Testis (tissue), 3 donors: ENCODE results near the gene FBXO31. TPM values are rescaled to one million over a fixed set of nuclear protein-coding genes. Genes with fewer than 3 reads are reported as not detected.

Experiments
- DNase-seq: peaks from one replicate; pipeline ENCODE4 v3.0.0-alpha.2; 2019
- H3K27ac ChIP-seq, 2 donors: fragments of 200-600 bp; sonication (generic); one replicate each; pipeline ENCODE4 v1.5.1; 2019
- H3K27me3 ChIP-seq: fragments of 200-600 bp; sonication (generic); one replicate; pipeline ENCODE4 v1.5.1; 2019
- H3K36me3 ChIP-seq: fragments of 200-600 bp; sonication (generic); one replicate; pipeline ENCODE4 v1.5.1; 2017; ENCODE audit warnings: low read depth; ENCODE audit errors: missing control alignments
- H3K4me1 ChIP-seq: fragments of 200-600 bp; sonication (generic); one replicate; pipeline ENCODE4 v1.5.1; 2019
- H3K4me3 ChIP-seq, 2 donors: fragments of 200-600 bp; sonication (generic); one replicate each; pipeline ENCODE4 v1.5.1; 2017 to 2019
- H3K9me3 ChIP-seq: fragments of 200-600 bp; sonication (generic); one replicate; pipeline ENCODE4 v1.5.1; 2017
- POLR2A ChIP-seq: fragments of 450-650 bp; IDR thresholded peaks from one replicate; pipeline ENCODE4 v1.6.1; 2017; ENCODE audit warnings: antibody characterized with exemption, mild to moderate bottlenecking, moderate library complexity
- WGBS, 2 donors: methylation state at CpG; one replicate each; pipeline ENCODE4 v1.1.5; 2018; 5-methylcytosine and 5-hydroxymethylcytosine counted together
- intact Hi-C: fragments of 100-400 bp; cut with DNase I; formaldehyde crosslinking; loops from one replicate; pipeline ENCODE4 v1.15.1; 2023; ENCODE audit warnings: low total_unique reads
- polyA plus RNA-seq: library from polyadenylated mRNA; stranded (reverse); fragments of 350-450 nt; fragmentation: Illumina TruSeq; extraction: RNeasy Lipid Tissue Mini Kit (QIAGEN cat#74804); gene quantifications from one replicate; pipeline ENCODE4 v1.2.3, GENCODE V29; 2014; ENCODE audit warnings: low read depth, low replicate concordance; ENCODE audit not compliant: insufficient read depth
- total RNA-seq, 2 donors: library from RNA; depleted of rRNA; stranded (reverse); fragments of >200 nt; gene quantifications; one replicate each; pipeline ENCODE4 v1.2.3, GENCODE V29; 2016
- TF ChIP-seq, protein P1 (sequence below), 3 experiments: fragments of 450-650 bp in 2 of 3; fragments of 200-600 bp in 1 of 3; sonication (generic) in 1 of 3; IDR thresholded peaks; one replicate each; pipeline ENCODE4 v1.5.1; 2016 to 2019; ENCODE audit warnings: antibody characterized with exemption in 3 of 3, mild to moderate bottlenecking in 2 of 3, moderate library complexity in 1 of 3

FBXO31 gene
- total and polyA plus RNA-seq, 3 donors from 2014 or later: 73.9 to 215 (median 115) TPM

DNA sequence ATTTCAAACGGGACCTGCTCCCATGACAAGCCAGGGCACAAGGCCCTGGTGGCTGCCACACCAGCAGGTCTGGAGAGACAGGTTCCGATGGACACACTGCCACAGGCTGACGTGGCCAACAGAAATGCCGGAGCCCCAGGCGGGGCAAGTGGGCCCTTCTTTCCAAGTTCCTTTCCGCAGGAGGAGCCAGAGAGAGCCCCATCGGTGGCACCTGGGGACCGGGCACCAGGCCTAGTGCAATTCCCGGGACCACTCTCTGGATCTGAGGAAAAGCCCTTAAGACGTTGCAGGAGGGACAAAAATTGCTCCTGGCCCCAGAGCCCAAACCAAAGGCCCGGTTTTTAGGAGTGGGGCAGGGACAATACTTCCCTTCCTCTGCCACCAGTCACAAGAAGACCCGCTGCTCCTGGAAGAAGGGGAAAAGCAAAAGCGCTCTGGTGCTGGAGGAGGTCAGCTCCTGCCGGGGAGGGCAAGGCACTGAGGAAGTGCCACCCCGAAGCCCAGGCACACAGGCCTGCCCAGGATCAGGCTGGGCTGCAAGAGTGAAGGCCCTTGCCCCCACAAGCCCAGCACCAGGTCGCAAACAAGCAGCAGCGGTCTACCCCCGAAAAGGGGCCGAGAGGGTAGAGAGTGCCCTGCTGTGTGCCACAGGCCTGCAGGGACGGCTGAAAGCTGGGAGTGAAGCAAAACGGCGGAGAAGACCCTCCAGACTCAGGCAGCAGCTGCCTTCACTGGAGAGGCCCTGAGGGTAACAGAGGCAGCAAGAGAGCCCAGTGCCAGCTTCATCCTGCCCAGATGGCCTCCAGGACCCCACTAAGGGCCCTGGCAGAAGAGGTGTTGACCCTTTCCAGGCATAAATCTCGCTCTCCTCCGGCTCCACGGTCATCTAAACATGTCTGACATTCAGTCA is 37.7 kb upstream of the FBXO31 start:
- Histone ChIP-seq H3K27ac (no peak overlapping the region), H3K4me1 (no peaks in the 10 kb centered on the region), H3K27me3 (no peaks in the 10 kb centered on the region), H3K36me3 (no peaks in the 10 kb centered on the region), H3K4me3 (no peak overlapping the region), H3K9me3 (no peaks in the 10 kb centered on the region)
- 90 to 95% methylated on average over 20 to 25 of the region's 25 CpGs for WGBS, 2 donors
- intact Hi-C loops: no loop called here
- TF ChIP-seq, protein P1, sequence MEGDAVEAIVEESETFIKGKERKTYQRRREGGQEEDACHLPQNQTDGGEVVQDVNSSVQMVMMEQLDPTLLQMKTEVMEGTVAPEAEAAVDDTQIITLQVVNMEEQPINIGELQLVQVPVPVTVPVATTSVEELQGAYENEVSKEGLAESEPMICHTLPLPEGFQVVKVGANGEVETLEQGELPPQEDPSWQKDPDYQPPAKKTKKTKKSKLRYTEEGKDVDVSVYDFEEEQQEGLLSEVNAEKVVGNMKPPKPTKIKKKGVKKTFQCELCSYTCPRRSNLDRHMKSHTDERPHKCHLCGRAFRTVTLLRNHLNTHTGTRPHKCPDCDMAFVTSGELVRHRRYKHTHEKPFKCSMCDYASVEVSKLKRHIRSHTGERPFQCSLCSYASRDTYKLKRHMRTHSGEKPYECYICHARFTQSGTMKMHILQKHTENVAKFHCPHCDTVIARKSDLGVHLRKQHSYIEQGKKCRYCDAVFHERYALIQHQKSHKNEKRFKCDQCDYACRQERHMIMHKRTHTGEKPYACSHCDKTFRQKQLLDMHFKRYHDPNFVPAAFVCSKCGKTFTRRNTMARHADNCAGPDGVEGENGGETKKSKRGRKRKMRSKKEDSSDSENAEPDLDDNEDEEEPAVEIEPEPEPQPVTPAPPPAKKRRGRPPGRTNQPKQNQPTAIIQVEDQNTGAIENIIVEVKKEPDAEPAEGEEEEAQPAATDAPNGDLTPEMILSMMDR (IDR thresholded peaks at IDR 0.05): no peak
- TF ChIP-seq POLR2A: no peak
- DNase-seq: no peak

DNA sequence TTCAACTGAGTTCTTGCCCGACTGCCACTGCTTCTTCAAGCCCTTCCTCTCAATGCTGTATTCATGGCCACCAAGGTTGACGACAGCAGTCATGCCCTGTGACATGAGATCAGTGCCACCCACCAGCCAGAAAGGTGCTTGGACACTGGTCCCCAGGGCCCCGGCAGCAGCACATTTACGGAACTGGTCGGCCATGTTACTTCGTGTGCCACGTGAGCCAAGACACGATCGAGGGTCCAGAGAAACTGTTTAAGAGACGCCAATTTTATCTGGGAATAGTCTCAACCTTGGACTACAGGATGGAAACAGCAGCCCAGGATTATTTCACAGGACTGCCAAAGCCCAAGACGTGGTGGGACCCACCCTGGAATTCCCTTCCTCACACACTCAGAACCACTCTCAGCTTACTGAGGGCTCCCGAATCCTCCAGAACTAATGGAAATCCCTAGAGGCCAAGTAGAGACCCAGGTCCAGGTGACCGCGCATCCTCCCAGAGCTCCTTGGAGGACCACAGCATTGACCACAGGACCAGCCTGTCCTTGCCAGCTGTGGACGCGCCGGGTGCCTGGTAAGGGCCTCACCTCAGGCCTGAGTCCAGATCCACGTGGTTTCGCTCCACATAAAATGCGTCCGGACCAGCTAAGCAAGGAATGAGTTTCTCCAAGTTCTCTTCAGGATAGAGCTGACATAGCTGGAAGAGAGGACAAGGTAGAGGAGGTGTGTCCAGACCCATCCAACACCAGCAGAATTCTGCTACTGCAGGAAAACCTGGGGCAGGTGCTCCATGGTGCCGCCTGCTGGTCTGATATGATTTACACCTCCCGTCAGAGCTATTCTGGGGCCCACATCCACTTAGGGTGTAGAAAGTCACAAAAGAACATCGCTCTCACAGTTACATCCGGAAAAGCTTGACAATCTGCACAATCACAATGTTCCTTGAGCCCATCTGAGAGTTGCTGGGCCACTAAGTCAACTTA is 36.7 kb upstream of the FBXO31 start:
- Histone ChIP-seq H3K4me1 (no peaks in the 10 kb centered on the region), H3K4me3 (no peak overlapping the region), H3K9me3 (no peaks in the 10 kb centered on the region), H3K36me3 (no peaks in the 10 kb centered on the region), H3K27ac (no peak overlapping the region), H3K27me3 (no peaks in the 10 kb centered on the region)
- intact Hi-C loops: no loop called here
- DNase-seq: no peak
- TF ChIP-seq POLR2A: no peak
- TF ChIP-seq, protein P1 (IDR thresholded peaks at IDR 0.05): no peak
- 91 to 100% methylated on average over 3 to 25 of the region's 25 CpGs for WGBS, 2 donors

DNA sequence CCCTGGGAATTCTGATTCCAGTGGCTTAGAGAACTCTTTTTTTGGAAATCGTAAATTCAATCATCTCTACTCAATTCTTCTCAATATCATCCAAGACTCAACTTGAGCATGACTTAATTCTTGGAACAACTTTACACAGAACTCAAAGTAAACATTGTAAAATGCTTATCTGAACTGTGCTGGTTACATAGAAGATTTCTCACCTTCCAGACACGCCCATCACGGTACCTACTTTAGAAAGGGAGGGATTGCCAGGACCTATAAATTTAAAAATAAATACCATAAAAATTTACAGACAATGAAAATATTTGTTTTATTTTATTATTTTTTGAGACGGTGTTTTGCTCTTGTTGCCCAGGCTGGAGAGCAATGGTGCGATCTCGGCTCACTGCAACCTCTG is 35.1 kb upstream of the FBXO31 start:
- no peaks in the 10 kb centered on the region for H3K27me3 ChIP-seq
- no peak for DNase-seq
- H3K4me3 ChIP-seq: no peak overlapping the region
- intact Hi-C loops: loop anchor here (10.0 kb wide), 2 partner anchors 216 to 346 kb away; partner anchors contain the start of gene KLHDC4
- 78 to 84% methylated on average over 6 of the region's 6 CpGs for WGBS, 2 donors
- TF ChIP-seq POLR2A: no peak
- TF ChIP-seq, protein P1 (IDR thresholded peaks at IDR 0.05): no peak
- H3K4me1 ChIP-seq: no peaks in the 10 kb centered on the region
- H3K27ac ChIP-seq: no peak overlapping the region
- no peaks in the 10 kb centered on the region for H3K9me3 ChIP-seq
- H3K36me3 ChIP-seq: no peaks in the 10 kb centered on the region

DNA sequence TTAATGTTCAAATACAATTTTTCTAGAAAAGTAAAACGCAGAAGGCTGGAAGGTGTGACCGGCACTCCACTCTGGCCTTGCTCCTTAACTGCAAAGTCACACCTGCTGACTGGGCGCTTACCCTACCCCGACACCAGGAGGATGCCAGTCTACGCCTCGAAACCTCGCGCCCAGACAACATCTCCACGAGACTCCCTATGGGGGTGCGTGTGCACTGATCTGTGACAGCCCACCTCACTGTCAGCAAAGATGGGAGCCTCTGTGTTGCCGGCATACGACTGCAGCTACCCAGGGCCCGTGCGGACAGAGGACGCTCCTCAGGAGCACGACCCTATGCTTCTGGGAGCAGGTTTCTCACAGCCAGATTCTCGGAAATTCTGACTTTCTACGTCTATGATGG is 34.6 kb upstream of the FBXO31 start:
- no peaks in the 10 kb centered on the region for H3K9me3 ChIP-seq
- no peaks in the 10 kb centered on the region for H3K4me1 ChIP-seq
- WGBS, 2 donors: 93 to 97% methylated on average over 18 of the region's 18 CpGs
- H3K36me3 ChIP-seq: no peaks in the 10 kb centered on the region
- no peaks in the 10 kb centered on the region for H3K27me3 ChIP-seq
- no peak overlapping the region for H3K27ac ChIP-seq
- no peak for DNase-seq
- intact Hi-C loops: loop anchor here (10.0 kb wide), 2 partner anchors 217 to 347 kb away; partner anchors contain the start of gene KLHDC4
- TF ChIP-seq, protein P1 (IDR thresholded peaks at IDR 0.05): no peak
- TF ChIP-seq POLR2A: no peak
- H3K4me3 ChIP-seq: no peak overlapping the region
